ENCODE results near the gene CRYGS. TPM values are rescaled to one million over a fixed set of nuclear protein-coding genes. Genes with fewer than 3 reads are reported as not detected.

Gene CRYGS
- total and polyA plus RNA-seq, 2 experiments from 2014 or later = 2.0 to 2.9 TPM

DNA sequence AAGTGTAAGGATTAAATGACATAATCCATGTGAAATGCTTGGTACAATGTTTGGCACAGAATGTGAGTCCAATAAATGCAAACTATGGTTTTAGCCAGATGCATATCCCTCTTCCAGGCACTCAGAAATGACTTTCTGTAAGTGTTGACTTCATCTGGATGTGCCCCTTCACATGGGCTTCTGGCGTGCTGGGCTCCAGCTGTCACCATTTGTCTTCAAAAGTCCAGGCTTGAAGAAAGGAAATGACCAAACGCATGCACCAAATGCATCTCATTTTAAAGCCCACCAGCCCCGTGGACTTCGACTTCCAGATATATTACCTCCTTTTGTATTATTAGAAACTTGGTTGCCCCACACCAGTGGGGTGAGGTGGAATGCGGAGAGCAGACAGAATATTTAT, 23.7 kb downstream of the CRYGS start:
- DNase-seq (ENCODE audit: low spot score) = no peak
- Mint-ChIP-seq H3K36me3 (ENCODE audit: low read depth) (no peaks in the 10 kb centered on the region), H3K27ac (no peak overlapping the region), H3K9me3 (peaks cover 3% of the 10 kb centered on the region; the same call in 1 of the 3 replicates), H3K27me3 (ENCODE audit: insufficient read depth, low read depth, poor library complexity) (peaks cover 4% of the 10 kb centered on the region), H3K4me3 (no peak overlapping the region), H3K4me1 (peaks cover 3% of the 10 kb centered on the region; the same call in 2 of the 3 replicates)
- Histone ChIP-seq H3F3A (replicated peaks; ENCODE audit: low read depth) (no peaks in the 10 kb centered on the region), H3K79me2 (replicated peaks; ENCODE audit: insufficient read depth) (no peaks in the 10 kb centered on the region), H3K4me2 (no peak overlapping the region), H4K20me1 (replicated peaks; ENCODE audit: insufficient read depth) (no peaks in the 10 kb centered on the region), H3K4me3 (no peak overlapping the region), H2AFZ (no peak overlapping the region), H3K4me1 (ENCODE audit: insufficient read depth) (0 out of 2 replicates have a peak, but pooled peaks cover 4% of the 10 kb centered on the region), H3K36me3 (ENCODE audit: insufficient read depth) (no peaks in the 10 kb centered on the region), H3K27me3 (ENCODE audit: insufficient read depth) (no peaks in the 10 kb centered on the region), H3K27ac (ENCODE audit: low read depth) (no peak overlapping the region), H3K9me2 (ENCODE audit: insufficient read depth) (no peaks in the 10 kb centered on the region)
- TF ChIP-seq, protein P1, sequence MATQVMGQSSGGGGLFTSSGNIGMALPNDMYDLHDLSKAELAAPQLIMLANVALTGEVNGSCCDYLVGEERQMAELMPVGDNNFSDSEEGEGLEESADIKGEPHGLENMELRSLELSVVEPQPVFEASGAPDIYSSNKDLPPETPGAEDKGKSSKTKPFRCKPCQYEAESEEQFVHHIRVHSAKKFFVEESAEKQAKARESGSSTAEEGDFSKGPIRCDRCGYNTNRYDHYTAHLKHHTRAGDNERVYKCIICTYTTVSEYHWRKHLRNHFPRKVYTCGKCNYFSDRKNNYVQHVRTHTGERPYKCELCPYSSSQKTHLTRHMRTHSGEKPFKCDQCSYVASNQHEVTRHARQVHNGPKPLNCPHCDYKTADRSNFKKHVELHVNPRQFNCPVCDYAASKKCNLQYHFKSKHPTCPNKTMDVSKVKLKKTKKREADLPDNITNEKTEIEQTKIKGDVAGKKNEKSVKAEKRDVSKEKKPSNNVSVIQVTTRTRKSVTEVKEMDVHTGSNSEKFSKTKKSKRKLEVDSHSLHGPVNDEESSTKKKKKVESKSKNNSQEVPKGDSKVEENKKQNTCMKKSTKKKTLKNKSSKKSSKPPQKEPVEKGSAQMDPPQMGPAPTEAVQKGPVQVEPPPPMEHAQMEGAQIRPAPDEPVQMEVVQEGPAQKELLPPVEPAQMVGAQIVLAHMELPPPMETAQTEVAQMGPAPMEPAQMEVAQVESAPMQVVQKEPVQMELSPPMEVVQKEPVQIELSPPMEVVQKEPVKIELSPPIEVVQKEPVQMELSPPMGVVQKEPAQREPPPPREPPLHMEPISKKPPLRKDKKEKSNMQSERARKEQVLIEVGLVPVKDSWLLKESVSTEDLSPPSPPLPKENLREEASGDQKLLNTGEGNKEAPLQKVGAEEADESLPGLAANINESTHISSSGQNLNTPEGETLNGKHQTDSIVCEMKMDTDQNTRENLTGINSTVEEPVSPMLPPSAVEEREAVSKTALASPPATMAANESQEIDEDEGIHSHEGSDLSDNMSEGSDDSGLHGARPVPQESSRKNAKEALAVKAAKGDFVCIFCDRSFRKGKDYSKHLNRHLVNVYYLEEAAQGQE (IDR thresholded peaks at IDR 0.05; ENCODE audit: unreplicated experiment) = no peak
- TF ChIP-seq, protein P2, sequence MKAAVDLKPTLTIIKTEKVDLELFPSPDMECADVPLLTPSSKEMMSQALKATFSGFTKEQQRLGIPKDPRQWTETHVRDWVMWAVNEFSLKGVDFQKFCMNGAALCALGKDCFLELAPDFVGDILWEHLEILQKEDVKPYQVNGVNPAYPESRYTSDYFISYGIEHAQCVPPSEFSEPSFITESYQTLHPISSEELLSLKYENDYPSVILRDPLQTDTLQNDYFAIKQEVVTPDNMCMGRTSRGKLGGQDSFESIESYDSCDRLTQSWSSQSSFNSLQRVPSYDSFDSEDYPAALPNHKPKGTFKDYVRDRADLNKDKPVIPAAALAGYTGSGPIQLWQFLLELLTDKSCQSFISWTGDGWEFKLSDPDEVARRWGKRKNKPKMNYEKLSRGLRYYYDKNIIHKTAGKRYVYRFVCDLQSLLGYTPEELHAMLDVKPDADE (IDR thresholded peaks at IDR 0.05) = no peak
- TF ChIP-seq NANOG (IDR thresholded peaks at IDR 0.05; ENCODE audit: borderline replicate concordance) (no peak), EZH2 (IDR thresholded peaks at IDR 0.05; ENCODE audit: low read depth, unreplicated experiment) (no peak), ZNF114 (CRISPR knock-in tag; IDR thresholded peaks at IDR 0.05) (no peak), EZH2phosphoT487 (IDR thresholded peaks at IDR 0.05; ENCODE audit: unreplicated experiment) (no peak), JUNB (IDR thresholded peaks at IDR 0.05; ENCODE audit: unreplicated experiment) (no peak), STAT1 (IDR thresholded peaks at IDR 0.05; ENCODE audit: unreplicated experiment) (no peak), POLR2AphosphoS5 (IDR thresholded peaks at IDR 0.05; ENCODE audit: low read depth) (no peak)
- TF ChIP-seq, protein P3, sequence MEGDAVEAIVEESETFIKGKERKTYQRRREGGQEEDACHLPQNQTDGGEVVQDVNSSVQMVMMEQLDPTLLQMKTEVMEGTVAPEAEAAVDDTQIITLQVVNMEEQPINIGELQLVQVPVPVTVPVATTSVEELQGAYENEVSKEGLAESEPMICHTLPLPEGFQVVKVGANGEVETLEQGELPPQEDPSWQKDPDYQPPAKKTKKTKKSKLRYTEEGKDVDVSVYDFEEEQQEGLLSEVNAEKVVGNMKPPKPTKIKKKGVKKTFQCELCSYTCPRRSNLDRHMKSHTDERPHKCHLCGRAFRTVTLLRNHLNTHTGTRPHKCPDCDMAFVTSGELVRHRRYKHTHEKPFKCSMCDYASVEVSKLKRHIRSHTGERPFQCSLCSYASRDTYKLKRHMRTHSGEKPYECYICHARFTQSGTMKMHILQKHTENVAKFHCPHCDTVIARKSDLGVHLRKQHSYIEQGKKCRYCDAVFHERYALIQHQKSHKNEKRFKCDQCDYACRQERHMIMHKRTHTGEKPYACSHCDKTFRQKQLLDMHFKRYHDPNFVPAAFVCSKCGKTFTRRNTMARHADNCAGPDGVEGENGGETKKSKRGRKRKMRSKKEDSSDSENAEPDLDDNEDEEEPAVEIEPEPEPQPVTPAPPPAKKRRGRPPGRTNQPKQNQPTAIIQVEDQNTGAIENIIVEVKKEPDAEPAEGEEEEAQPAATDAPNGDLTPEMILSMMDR (conservative IDR thresholded peaks at IDR 0.05; ENCODE audit: low read depth in 2 of 2) = no peak
- no peak for ATAC-seq

All from GM23338 (cell line).